CD4-positive, alpha-beta T cell treated with Interleukin-10 for 1 hour (primary cell): Measurements from ENCODE around the gene CACNB1.
A peak's percentile ranks its signal among the peaks of the same experiment; 100 is the strongest.
"Not testable (repeated sequence)": the region's sequence is repeated elsewhere in the genome, so short reads cannot be mapped to it uniquely, and the experiment has no call there.

Source experiments
- DNase-seq: peaks from one replicate; pipeline ENCODE4 v3.0.0-alpha.2; 2020

Gene CACNB1

DNA sequence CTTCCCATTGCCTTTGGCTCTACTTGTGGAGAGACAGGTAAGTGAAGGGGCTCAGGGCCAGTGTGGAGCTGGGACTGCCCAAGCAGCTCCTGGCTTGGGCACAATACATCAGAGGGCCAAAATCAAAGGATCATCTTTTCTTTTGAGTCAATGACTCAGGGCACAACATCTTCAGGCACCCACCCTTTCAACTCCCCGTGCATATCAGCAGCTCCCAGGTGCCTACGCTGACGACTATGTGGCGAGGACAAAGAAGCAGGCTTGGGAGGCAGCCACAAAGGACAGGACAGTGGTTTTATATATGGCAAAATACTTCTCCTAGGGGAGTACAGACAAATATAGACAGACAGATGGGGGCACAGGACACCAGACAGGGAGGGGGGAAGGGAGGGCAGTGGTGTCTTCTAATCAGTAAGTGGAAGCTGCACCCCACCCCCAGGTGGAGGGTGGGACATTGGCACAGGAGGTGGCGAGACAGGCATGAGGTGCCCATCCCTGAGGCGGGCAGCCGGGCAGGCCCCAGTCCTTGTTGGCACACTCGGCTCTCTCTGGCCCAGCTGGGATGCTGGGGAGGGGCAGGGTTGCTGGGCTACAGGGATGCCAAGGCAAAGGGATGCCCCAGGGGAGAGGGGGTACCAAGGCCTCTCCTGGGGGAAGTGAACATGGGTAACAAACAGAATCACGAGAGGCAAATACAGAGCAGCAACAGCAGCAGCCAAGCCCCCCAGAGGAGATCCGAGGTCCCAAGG is 23.8 kb downstream of the CACNB1 start:
- DNase-seq: no peak

DNA sequence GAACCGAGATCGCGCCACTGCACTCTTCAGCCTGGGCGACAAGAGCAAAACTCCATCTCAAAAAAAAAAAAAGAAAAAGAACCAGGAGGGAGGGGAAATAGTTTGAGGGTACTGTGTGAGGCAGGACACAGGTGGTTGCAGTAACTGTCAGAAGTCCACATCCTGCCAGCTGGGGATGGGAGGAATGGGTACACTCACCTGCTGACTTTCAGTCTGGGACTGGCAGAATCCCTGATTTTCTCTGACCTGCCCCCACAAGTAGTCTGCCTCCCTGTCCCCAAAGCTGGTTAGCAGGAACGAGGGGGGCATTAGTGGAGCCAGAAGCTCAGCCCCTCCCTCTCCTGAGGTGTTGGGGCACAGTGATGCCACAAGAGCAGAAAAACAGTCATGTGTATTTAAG is 24.4 kb downstream of the CACNB1 start:
- DNase-seq: no peak

DNA sequence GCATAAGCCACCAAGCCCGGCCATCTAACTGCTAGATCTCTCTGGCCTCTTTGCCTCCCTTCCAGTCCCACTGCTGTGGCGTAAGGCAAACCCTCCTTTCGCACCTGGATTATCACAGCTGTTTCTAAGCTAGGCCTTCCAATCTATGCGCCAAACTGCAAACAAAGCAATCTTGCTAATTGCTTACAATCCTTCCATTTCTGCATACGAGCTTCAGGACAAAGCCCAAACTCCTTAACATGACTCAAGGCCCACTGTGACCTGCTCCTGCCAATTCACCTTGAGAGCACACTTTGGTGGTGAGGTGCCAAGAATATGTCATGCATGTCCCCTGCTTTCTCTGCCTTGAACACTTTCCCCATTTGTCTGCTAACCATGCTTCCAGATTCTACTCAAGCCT is 25.5 kb downstream of the CACNB1 start:
- no peak for DNase-seq

DNA sequence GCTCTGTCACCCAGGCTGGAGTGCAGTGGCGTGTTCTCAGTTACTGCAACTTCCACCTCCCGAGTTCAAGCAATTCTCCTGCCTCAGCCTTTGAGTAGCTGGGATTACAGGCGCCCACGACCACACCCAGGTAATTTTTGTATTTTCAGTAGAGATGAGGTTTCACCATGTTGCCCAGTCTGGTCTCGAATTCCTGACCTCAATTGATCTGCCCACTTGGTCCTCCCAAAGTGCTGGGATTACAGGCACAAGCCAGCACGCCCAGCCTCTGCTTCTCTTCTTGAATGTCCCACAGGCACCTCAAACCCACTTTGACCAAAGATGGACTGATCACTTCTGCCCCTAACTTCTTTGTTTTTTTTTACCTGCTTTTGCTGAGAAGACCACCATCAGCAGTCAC is 26.9 kb downstream of the CACNB1 start:
- no peak for DNase-seq

DNA sequence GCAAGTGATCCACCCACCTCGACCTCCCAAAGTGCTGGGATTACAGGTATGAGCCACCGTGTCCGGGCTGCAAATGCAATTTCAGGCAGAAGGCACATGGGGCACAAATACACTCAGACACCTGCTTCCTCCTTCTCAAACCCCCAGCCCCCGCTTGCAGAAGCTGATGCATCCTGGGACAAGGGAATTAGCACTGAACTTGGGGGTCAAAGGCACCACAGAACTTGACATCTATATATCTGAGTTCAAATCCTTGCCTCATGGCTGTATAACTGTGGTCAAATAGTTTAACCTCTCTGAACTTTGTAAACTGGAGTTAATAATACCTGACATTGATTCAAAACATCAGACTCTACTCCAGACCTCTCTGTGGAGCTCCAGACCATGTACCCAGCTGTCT is 27.4 kb downstream of the CACNB1 start:
- DNase-seq: no peak

DNA sequence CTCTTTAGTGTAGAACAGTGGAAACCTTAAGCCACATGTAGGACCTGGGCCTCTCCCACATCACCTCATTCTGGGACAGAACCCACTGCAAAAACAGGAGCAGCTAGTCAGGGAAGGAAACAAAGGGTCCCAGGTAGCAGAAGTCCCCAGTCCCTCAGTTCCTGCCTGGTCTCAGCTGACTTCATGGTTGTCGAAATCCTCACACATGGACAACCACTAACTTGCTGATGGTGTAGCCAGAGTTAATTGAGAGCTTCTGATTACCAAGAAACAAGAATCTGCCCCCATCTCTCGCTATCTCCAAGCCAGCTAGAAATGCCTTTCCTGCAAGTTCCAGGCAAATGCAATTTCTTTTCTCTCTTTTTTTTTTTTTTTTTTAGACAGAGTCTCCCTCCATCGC is 28.0 kb downstream of the CACNB1 start:
- no peak for DNase-seq

DNA sequence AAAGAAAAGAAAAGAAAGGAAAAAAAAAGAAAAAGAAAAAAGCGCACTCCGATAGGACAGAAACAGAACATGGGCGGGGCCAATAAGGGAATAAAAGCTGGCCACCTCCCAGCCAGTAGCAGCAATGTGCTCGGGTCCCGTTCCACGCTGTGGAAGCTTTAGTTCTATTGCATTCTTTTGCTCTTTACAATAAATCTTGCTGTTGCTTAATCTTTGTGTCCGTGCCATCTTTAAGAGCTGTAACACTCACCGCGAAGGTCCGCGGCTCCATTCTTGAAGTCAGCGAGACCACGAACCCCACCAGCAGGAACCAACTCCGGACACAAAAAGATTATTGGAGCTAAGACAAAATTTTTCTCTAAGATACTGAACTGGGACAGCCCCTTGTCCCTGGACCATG is 28.4 kb downstream of the CACNB1 start:
- DNase-seq: no peak

DNA sequence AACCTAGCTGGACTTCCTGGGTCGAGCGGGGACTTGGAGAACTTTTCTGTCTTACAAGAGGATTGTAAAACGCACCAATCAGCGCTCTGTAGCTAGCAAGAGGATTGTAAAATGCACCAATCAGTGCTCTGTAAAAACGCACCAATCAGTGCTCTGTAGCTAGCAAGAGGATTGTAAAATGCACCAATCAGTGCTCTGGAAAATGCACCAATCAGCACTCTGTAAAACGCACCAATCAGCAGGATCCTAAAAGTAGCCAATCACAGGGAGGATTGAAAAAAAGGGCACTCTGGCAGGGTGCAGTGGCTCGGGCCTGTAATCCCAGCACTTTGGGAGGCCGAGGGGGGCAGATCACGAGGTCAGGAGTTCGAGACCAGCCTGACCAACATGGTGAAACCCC is 29.0 kb downstream of the CACNB1 start:
- DNase-seq: not testable (repeated sequence)

DNA sequence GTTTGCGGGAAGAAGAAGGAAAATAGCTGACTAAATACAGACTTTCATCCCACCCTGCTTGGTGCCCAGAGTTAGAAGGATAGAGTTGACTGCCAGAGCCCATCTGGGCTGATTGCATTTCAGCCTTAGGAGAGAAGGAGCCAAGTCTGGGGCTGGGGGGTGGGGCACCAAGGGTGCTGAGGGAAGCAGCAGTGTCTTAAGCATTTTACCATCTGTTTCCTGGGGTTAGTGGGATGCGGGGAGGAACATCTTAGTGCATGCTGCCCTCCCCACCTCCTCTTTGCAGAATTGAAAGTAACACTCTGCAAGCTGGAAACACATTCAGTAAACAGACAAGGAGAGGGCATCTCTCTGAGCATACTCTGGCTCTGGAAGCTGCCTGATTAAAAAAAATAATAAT is 30.0 kb downstream of the CACNB1 start:
- DNase-seq: peak; percentile 18

DNA sequence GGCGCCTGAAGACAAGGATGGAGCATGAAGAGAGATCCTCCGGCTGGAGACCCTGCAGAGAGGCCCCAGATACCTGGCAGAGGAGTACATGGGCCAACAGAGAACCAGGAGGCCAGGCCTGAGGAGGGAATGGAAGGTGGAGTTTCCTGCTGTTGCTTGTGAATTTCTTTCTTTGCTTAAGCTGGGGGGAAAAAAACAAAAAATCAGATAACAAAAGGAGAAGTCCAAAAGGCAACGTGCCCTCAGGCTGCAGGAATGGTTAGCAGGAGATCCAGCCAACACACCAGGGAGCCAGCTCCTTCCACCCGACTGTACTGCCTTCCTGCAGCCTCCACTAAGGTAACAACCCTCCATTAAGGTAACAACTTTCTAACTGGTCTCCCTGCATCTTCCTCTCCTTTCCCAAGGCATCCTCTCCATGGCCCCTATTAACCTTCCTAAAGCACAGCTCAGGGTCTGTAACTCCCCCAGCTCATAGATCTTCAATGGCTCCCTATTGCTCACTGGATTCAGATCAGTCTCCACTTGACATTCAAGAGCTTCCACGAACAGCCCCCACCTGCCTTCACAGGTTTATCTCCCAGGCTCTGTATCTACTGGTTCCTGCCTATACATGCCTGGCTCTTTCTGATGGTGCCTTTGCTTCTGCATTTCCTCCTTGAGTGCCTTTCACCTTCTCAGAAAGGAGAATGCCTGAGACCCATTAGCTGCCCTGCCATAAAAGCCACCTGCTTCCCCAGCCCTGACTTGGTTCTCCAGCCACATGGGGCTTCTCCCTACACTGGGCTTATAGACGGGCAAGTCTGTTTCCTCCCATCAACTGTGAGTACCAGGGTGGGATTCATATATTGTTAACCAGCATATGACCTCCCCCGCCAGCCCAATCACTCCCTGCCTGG is 30.8 kb downstream of the CACNB1 start:
- DNase-seq: no peak

DNA sequence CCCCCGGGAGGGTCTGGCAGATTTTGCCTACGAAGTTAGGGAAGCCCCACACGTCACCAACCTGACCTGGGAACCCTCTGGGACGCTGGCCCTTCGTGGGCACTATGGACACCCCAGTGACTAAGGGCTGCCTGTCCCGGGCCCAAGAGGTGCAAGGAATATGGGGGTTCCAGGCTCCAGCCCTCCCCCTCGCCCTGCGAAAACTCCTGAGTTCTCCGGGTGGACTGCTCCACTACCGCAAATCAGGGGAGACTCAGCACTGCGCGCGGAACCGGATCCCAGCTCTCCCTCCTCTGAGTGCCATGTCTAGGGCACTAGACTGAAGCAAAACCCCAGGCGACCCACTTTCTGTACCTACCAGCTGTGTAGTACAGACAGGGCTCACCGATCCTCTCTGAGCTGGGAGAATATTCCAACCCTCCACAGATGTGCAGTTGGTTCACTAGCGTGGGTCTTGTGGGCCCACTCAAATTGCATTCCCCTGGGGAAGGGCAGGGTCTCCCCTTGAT is 31.6 kb downstream of the CACNB1 start, which contains the start of gene ARL5C:
Gene ARL5C (minus strand): TSS at position 321 of the 509 bp plus-strand sequence. CDS start 401 bp downstream, outside the sequence.
- DNase-seq: no peak

DNA sequence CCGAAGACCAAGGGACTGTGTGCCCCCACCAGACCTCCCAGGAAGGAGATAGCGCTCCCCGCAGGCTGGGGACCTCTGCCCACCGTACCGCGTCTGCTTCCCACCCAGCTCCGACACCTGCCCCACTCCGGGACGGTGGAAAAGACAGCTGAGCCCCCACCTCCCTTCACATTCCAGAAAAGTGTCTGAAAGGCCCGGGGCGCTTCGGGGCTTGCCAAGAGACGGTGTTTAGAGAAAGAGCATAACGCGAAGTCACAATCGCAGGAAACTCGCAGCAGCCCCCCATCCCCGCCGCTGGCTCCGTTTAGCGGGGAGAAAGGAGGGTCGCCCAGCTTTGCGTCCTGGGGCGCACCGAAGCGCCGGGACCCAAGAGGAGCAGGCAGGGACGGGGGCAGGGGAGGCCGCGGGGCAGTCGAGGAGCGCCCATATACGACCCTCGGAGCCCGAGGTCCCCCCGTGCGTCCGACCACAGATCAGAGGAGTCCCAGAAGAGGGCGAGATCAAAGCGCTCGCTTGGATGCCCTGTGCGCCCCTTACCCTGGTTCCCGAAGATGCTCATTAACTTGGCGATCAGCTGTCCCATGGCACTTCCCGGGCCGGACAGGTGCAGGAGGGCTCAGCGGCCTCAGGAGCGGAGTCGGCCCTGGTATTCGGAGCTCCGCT is 32.2 kb downstream of the CACNB1 start:
- DNase-seq: no peak

DNA sequence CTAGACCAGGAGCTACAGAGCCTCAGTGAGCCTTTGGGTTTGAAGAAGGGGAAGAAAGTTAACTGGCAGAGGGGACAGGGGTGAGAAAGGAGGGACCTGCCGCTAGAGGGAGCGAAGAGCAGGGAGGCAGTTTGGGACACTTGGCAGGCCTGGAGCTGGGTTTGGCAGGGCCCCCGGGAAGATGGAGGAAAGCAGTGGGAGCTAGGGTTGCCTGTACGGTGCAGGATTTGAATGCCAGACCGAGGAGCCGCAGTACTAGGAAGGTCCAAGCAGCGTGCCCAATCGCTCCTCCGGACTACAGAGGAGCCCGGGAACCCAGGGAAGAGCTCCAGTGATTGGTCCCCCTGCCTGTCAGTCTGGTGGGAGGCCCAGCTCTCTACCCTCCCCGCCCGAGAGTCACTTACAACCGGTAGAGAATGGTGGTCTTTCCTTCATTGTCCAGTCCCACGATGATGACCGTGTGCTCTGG is 32.8 kb downstream of the CACNB1 start:
- DNase-seq: peak; percentile 80

DNA sequence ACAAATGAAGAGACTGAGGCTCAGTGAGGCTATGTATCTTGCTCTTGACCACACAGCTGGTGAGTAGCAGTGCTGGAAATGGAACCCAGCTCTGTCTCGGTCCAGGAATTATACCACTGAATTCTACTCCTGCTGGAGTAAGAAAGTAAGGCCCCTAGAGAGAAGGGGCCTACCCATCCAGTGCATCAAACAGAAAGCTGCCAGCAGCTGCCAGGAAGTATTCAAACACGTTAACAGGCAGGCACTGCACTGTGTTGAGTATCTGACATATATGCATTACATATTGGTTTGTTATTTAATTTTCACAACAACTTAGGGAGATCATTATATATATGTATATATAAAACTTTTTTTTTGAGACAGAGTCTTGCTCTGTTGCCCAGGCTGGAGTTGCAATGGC is 35.5 kb downstream of the CACNB1 start:
- no peak for DNase-seq

DNA sequence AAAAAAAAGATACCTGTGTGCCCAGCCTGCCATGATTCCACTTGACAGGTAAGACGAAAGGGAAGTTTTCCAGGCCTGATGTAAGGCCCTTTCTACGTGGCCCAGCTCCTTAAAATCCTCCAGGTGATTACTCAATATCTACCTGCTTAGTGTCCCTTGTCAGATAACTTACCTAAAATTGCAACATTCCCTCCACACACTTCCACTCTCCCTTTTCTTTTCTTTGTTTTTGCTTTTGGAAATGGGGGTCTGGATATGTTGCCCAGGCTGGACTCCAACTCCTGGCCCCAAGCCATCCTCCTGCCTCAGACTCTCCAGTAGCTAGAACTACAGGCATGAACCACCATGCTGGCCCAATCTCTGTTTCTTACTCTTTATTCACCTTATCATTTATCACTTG is 38.8 kb downstream of the CACNB1 start:
- DNase-seq: no peak

DNA sequence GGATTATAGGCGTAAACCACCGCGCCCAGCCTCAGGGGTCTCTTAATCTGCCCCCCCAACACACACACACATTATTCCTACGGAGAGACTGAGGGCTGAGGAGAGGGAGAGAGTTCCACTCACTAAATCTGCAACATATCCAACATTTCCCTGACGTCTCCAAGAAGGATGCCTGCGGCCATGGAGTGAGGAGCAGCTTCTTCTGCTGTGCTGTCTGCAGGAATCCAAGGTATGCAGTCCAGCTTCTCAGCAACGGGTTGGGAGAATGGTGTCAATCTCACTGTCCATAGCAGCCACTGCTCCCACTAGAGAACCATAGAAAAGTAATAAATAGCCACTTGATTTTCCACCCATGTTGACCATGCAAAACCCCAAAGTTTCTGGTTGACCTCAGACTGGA is 41.0 kb downstream of the CACNB1 start:
- DNase-seq: no peak

DNA sequence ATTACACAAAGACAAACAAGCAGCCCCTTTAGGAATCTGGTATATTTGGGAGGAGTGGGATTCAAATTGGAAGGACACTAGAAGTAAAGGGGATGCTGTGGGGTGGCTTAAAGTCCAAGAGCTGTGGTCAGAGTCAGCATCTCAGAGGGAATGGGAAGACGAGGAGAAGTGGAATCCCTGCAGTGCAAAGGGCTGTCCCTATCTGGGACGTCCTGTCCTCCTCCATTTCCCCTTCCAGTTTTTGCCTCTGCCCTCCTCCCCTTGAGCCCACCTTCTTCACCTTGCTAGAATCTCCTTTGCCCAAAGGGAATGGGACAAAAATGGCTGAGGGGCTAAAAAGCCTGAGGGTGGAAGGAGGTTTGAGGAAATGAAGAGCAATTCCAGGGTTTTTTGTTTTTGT is 41.8 kb downstream of the CACNB1 start:
- DNase-seq: no peak

DNA sequence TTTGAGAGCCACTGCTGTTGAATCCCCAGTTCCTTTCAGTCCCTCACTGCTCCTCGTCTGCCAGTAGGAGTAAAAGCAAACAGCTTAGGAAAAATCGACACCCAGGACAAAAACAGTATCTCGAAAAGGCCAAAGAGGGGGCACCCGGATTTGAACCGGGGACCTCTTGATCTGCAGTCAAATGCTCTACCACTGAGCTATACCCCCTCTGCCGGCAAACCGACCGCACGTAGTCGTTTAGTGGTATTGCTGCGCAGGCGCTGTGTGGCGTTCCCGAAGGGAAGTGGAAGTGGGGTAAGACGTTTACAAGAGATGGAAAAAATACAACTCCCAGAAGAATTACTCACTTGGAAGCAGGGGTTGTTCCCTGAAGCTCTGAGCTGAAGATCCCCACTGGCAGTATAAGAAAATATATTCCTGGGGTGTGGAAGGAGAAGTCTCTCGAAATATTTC is 43.8 kb downstream of the CACNB1 start:
- DNase-seq: peak; percentile 93

DNA sequence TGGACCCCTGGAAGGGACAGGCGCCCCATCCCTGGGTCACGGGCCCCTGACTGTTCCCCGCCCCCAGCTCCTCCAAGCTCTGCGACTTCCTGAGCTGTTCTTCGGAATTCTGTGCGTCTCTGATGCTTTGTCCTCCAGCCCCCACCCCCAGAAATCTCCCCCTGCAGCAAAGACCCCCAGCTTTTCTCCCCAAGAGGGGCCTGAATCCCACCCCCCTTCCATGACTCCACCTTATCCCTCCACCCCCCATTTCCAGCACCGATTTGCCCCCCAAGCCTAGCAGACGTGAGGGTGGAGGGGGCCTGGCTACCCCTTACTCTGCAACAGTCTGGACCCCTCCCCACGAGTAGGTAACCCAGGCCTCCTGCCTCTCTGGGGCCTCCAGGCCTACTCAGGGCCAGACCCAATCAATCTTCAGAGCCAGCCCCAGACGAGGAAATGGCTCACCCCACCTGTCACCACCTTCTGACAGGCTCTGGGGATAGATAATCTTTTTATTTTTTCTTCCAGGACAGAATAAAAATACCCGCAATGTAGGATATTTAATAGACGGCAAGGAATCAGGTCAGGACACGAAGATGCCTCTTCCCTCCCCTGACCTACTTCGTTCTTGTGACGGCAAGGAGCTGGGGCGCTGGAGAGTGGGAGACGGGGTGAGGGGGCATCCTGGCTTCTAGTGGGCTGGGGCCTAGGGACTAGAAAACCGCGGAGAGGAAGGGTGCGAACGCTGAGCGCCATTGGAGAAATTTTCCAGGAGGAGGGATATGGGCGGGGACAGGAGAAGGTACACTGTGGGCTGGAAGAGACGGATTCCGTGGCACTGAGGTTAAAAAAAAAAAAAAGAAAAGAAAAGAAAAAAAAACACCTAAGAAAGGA is 45.3 kb downstream of the CACNB1 start:
- peak; percentile 36 for DNase-seq

DNA sequence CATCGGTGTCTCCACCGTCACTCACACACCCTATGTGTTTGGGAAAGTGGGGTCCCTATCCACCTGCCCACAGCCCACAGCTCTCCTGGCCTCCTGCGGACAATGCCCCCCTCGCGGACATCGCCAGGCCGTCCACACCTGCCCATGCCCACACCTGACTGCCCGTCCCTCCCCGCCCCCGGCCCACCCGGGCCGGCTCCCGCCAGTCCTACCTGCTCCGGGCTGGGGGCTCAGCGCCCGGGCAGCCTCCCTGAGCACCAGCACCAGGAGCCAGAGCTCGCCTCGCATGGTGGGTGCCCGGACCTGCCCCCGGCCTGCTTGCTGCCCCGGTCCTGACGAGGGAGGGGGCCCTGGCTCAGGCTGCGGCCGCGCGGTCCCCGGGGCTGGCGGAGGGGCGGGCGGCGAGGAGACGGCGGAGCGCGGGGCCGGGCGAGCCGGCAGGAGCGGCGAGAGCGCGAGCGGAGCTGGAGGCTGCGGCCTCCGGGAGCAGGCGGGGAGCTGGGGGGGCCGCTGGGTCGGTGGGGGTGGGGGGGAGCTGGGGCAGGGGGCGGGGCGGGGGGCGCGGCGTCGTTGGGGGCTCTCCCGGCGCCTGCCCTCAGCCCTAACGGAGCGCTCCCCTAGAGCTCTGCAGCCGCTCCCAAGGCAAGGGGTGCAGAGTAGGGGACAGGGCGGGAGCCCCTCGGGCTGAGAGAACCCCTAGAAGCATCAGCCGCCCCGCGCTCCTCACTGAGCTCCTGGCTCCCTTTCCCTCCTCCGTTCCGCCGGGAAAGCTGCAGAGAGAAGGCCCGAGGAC is 46.1 kb downstream of the CACNB1 start, which contains the start of gene PLXDC1:
Gene PLXDC1 (minus strand): TSS at position 488 of the 793 bp plus-strand sequence. CDS start 200 bp downstream, at position 288.
- peak; percentile 18 for DNase-seq

DNA sequence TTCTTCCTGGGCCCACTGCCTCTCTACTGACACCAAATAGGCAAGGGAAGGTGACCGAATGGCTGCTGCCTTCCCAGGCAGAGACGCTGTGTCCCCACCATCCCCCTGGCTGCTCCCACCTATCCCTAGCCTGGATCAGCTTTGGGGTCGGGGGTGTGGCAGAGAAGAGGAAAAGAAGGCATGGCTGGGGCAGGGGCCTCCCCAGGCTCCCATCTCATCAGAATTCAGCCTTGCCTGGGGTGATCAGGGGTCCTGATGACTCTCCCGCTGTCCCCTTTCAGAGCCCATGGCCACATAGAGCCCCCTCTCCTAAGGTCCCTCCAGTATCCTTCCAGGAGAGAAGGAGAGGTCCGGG is 46.7 kb downstream of the CACNB1 start:
- no peak for DNase-seq
